Testis (tissue), 2 donors: ENCODE data around the gene OR52H1.

Experiments
- CTCF ChIP-seq, 3 experiments: fragments of 450-650 bp in 2 of 3; fragments of 200-600 bp in 1 of 3; sonication (generic) in 1 of 3; IDR thresholded peaks; one replicate each; pipeline ENCODE4 v1.5.1; 2016 to 2019; ENCODE audit warnings: antibody characterized with exemption in 3 of 3, mild to moderate bottlenecking in 2 of 3, moderate library complexity in 1 of 3
- POLR2A ChIP-seq: fragments of 450-650 bp; IDR thresholded peaks from one replicate; pipeline ENCODE4 v1.6.1; 2017; ENCODE audit warnings: antibody characterized with exemption, mild to moderate bottlenecking, moderate library complexity

DNA sequence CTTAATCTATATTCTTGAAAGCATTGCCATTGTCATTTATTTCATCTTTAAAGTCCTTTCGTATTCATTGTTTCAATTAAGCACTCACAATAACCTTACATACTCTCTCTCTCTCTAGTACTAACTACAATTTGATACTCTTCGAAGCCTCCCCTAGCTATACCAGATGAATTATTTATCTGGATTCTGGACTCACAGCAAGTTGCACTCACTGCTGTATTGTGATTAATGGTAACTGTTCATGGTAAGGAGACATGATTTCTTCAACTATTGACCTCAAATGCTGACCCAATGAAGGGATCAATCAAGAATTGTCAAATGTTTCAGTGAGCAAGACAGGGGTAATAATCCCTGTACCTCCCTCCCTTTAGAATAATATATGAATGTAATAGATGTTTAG is 26.3 kb upstream of the OR52H1 start:
- TF ChIP-seq CTCF (IDR thresholded peaks at IDR 0.05) = no peak
- no peak for TF ChIP-seq POLR2A
